GM19455 (cell line): Measurements from ENCODE around the gene GPSM3.
"Not testable (repeated sequence)": the region's sequence is repeated elsewhere in the genome, so short reads cannot be mapped to it uniquely, and the experiment has no call there.

Experiments used
- ATAC-seq: cut with Tn5 transposase; IDR thresholded peaks from one replicate; pipeline ENCODE4 v1.9.1; 2021; ENCODE audit not compliant: unreplicated experiment

The GPSM3 gene

GRCh38 chr6:32192608-32193039 lies at the start of gene GPSM3:
GPSM3 (minus strand) TSS chr6:32192643; CDS start chr6:32192513, 130 bp downstream.
- no peak for ATAC-seq

GRCh38 chr6:32240686-32241085 lies 48.2 kb upstream of the GPSM3 start:
- no peak for ATAC-seq

GRCh38 chr6:32239462-32239861 lies 47.0 kb upstream of the GPSM3 start:
- no peak for ATAC-seq

- no peak for ATAC-seq
These were observed 42.5 kb upstream of the GPSM3 start for GRCh38 chr6:32234934-32235333.

GRCh38 chr6:32226434-32226833 lies 34.0 kb upstream of the GPSM3 start:
- ATAC-seq = no peak

- ATAC-seq = no peak
These were observed 32.3 kb upstream of the GPSM3 start for GRCh38 chr6:32224696-32225095.

- no peak for ATAC-seq
These were observed 31.1 kb upstream of the GPSM3 start, which contains the start of gene NOTCH4 for GRCh38 chr6:32223258-32224235. NOTCH4 (minus strand) TSS chr6:32224067; CDS start chr6:32223928, 139 bp downstream.

GRCh38 chr6:32222333-32223230 lies 30.1 kb upstream of the GPSM3 start:
- no peak for ATAC-seq

- ATAC-seq = no peak
These were observed 27.6 kb upstream of the GPSM3 start for GRCh38 chr6:32220021-32220420.

GRCh38 chr6:32218167-32218566 lies 25.7 kb upstream of the GPSM3 start:
- ATAC-seq = no peak

GRCh38 chr6:32216998-32217397 lies 24.6 kb upstream of the GPSM3 start:
- ATAC-seq = no peak

GRCh38 chr6:32216285-32216684 lies 23.8 kb upstream of the GPSM3 start:
- no peak for ATAC-seq

- no peak for ATAC-seq
These were observed 23.2 kb upstream of the GPSM3 start for GRCh38 chr6:32215617-32216016.

GRCh38 chr6:32214126-32214525 lies 21.7 kb upstream of the GPSM3 start:
- ATAC-seq = no peak

GRCh38 chr6:32213649-32214048 lies 21.2 kb upstream of the GPSM3 start:
- no peak for ATAC-seq

- no peak for ATAC-seq
These were observed 19.8 kb upstream of the GPSM3 start for GRCh38 chr6:32212076-32212760.

- not testable (repeated sequence) for ATAC-seq
These were observed 19.0 kb upstream of the GPSM3 start for GRCh38 chr6:32211432-32211831.

GRCh38 chr6:32210191-32210601 lies 17.8 kb upstream of the GPSM3 start:
- no peak for ATAC-seq

GRCh38 chr6:32208996-32209395 lies 16.6 kb upstream of the GPSM3 start:
- ATAC-seq = no peak

GRCh38 chr6:32204268-32204715 lies 11.8 kb upstream of the GPSM3 start:
- no peak for ATAC-seq
